Measurements from ENCODE around the gene NKTR. TPM values are rescaled to one million over a fixed set of nuclear protein-coding genes. Genes with fewer than 3 reads are reported as not detected.

Gene NKTR
- total RNA-seq, 4 donors from 2014 or later, result 130 to 244 (median 148) TPM

DNA sequence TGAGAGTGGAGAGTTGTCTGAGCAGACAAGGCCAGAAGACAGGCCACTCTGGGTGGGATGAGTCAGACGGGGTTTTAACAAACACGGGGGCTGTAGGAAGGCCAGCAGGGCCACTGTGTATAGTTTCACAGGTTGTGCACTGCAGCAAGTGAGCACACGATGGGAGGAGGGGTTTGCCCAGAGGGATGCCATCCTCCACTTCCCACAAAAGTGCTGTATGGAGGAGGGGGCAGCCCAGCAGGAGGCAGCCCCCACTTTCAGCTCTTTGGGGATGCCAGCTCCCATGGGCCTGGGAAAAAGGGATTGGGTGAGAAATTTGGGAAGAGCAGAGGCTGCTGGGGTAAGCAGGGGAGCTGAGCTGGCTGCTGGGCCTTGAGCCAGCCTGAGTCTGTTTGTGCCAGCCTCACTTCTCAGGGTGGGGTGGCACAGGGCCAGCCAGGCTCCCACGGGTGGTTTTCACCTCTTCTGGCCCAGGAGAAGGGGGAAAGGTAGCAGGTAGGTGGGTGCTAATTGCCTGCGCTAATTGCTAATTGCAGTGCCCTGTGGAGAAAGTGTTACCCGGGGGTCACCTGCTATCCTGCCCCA, 59.7 kb downstream of the NKTR start:
- TF ChIP-seq, protein P1, sequence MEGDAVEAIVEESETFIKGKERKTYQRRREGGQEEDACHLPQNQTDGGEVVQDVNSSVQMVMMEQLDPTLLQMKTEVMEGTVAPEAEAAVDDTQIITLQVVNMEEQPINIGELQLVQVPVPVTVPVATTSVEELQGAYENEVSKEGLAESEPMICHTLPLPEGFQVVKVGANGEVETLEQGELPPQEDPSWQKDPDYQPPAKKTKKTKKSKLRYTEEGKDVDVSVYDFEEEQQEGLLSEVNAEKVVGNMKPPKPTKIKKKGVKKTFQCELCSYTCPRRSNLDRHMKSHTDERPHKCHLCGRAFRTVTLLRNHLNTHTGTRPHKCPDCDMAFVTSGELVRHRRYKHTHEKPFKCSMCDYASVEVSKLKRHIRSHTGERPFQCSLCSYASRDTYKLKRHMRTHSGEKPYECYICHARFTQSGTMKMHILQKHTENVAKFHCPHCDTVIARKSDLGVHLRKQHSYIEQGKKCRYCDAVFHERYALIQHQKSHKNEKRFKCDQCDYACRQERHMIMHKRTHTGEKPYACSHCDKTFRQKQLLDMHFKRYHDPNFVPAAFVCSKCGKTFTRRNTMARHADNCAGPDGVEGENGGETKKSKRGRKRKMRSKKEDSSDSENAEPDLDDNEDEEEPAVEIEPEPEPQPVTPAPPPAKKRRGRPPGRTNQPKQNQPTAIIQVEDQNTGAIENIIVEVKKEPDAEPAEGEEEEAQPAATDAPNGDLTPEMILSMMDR (IDR thresholded peaks at IDR 0.05; ENCODE audit: low read depth), result no peak

GRCh38 chr3:42660898-42661297, 60.4 kb downstream of the NKTR start:
- TF ChIP-seq, protein P1 (IDR thresholded peaks at IDR 0.05; ENCODE audit: low read depth), result no peak

DNA sequence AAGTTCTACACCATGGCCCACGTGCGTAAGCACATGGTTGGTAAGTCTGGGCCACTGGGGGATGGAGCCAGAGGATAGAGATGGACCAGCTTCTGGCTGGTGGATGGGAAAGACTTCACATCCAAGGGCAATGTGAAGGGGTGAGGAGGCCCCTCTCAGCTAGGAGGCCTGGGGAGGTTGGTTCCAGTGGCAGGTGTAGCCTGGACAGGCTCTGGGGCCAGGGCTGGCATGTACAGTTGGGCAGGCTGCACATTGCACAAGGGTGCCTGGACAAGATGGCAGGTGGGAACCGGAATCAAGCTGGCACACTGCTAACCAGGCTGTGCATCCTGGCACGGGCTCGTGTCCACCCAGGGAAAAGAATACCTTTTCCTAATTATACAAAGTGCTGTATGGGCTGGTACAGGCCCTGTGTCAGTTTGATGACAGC, 61.1 kb downstream of the NKTR start:
- TF ChIP-seq, protein P1 (IDR thresholded peaks at IDR 0.05; ENCODE audit: low read depth), result no peak

DNA sequence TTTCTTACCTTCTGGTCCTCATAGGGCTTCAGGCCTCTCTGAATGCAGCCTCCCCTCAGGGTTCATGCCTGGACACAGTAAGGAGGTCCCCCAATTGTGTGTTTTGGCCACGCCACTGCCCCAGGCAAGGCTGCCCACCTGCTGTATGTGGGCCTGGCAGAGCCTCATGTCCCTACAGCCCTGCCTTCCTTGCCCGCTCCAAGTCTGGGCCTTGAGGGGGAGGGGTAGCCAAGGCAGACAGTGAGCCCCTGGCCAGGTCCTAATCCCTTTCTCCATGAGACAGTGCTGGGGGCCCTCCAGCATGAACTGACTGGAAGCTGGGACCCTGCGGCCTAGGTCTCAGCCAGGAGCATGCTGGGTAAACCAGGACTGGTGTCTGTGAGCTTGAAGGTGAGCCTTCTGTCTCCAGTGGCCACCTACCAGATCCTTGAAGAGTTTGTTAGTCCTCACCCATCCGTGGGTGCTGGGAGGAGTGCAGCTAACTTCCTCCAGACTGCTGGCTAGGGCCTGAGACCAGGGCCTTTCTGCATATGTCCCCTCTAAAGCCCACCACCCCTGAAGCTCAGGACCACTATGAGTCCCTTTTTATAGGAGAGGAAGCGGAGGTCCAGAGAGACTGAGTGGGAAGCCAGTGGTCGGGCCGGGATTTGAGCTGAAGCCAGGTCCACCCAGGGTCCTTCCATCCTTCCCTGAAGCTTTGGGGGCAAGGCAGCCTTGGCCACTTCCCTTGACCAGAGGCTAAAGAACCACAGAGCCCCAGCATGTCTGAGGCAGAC, 61.7 kb downstream of the NKTR start:
- TF ChIP-seq, protein P1 (IDR thresholded peaks at IDR 0.05; ENCODE audit: low read depth), result no peak

DNA sequence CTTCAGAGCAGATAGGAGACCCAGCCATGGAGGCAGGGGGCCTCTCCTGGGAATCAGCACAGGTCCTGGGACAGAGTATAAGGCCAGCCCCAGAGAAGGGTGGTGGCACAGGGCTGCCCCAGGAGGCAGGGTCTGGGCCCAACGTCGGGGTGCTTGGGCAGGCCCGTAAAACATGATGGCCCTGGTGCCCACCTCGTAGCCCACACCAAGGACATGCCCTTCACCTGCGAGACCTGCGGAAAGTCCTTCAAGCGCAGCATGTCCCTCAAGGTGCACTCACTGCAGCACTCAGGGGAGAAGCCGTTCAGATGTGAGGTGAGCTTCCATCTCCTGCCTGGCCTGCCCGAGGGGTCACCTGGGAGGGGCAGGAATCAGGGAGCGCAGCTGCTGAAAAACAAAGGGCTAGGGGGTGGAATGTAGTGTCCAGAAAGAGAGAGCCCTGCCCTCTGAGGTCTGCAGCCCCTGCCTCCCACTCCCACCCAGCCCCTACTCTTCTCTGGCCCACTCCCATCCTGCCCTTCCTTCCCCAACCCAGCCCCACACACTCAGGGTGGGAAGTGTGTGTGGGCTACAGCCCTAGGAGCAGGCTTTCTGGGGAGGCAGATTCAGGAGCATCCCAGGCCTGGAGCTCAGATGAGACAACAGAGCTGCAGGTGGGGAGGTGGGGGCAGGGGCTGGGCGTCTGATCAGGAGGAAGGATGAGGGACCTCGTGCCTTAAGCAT, 62.5 kb downstream of the NKTR start:
- TF ChIP-seq, protein P1 (IDR thresholded peaks at IDR 0.05; ENCODE audit: low read depth), result no peak

- TF ChIP-seq, protein P1 (IDR thresholded peaks at IDR 0.05; ENCODE audit: low read depth), result no peak
These were observed 63.3 kb downstream of the NKTR start for GRCh38 chr3:42663581-42664437.

All from subcutaneous adipose tissue (tissue), 4 donors.